ENCODE results near the gene AQP1.

DNA sequence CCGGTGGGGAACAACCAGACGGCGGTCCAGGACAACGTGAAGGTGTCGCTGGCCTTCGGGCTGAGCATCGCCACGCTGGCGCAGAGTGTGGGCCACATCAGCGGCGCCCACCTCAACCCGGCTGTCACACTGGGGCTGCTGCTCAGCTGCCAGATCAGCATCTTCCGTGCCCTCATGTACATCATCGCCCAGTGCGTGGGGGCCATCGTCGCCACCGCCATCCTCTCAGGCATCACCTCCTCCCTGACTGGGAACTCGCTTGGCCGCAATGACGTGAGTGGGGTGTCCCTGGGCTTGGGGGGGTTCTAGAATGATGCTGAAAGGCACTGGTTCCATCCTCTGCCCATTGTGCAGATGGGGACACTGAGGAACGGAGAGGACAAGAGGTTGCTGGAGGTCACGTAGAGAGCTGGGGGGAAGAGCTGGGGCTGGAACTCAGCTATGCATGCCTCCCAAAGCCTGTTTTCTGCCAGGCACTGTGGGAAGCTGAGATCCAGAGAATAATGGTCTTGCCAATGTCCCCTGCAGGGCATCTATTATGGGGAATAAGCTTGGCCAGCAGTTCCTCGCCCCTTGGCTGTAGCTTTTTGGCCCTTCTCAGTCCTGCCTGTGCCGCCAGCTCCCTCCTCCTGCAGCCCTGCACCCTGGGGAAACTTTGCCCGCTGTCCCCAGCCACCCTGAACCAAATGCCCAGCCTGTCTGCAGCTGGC, 523 bp downstream of the AQP1 start:
- no peak for TF ChIP-seq SUZ12 (IDR thresholded peaks at IDR 0.05; ENCODE audit: unreplicated experiment)
- TF ChIP-seq, protein P1, sequence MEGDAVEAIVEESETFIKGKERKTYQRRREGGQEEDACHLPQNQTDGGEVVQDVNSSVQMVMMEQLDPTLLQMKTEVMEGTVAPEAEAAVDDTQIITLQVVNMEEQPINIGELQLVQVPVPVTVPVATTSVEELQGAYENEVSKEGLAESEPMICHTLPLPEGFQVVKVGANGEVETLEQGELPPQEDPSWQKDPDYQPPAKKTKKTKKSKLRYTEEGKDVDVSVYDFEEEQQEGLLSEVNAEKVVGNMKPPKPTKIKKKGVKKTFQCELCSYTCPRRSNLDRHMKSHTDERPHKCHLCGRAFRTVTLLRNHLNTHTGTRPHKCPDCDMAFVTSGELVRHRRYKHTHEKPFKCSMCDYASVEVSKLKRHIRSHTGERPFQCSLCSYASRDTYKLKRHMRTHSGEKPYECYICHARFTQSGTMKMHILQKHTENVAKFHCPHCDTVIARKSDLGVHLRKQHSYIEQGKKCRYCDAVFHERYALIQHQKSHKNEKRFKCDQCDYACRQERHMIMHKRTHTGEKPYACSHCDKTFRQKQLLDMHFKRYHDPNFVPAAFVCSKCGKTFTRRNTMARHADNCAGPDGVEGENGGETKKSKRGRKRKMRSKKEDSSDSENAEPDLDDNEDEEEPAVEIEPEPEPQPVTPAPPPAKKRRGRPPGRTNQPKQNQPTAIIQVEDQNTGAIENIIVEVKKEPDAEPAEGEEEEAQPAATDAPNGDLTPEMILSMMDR (IDR thresholded peaks at IDR 0.05 in 2 of 3, conservative IDR thresholded peaks at IDR 0.05 in 1 of 3; ENCODE audit: control insufficient read depth in 2 of 3, extremely low read depth in 1 of 3, insufficient read depth in 1 of 3, low read depth in 3 of 3, low read length in 3 of 3) = no peak
- TF ChIP-seq, protein P2, sequence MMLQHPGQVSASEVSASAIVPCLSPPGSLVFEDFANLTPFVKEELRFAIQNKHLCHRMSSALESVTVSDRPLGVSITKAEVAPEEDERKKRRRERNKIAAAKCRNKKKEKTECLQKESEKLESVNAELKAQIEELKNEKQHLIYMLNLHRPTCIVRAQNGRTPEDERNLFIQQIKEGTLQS (IDR thresholded peaks at IDR 0.05; ENCODE audit: borderline replicate concordance, extremely low read depth, low read depth, low read length) = no peak
- no peak for TF ChIP-seq CBX3 (IDR thresholded peaks at IDR 0.05; ENCODE audit: borderline replicate concordance, low read depth)
- TF ChIP-seq, protein P3, sequence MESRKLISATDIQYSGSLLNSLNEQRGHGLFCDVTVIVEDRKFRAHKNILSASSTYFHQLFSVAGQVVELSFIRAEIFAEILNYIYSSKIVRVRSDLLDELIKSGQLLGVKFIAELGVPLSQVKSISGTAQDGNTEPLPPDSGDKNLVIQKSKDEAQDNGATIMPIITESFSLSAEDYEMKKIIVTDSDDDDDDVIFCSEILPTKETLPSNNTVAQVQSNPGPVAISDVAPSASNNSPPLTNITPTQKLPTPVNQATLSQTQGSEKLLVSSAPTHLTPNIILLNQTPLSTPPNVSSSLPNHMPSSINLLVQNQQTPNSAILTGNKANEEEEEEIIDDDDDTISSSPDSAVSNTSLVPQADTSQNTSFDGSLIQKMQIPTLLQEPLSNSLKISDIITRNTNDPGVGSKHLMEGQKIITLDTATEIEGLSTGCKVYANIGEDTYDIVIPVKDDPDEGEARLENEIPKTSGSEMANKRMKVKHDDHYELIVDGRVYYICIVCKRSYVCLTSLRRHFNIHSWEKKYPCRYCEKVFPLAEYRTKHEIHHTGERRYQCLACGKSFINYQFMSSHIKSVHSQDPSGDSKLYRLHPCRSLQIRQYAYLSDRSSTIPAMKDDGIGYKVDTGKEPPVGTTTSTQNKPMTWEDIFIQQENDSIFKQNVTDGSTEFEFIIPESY (IDR thresholded peaks at IDR 0.05) = no peak
- TF ChIP-seq, protein P4, sequence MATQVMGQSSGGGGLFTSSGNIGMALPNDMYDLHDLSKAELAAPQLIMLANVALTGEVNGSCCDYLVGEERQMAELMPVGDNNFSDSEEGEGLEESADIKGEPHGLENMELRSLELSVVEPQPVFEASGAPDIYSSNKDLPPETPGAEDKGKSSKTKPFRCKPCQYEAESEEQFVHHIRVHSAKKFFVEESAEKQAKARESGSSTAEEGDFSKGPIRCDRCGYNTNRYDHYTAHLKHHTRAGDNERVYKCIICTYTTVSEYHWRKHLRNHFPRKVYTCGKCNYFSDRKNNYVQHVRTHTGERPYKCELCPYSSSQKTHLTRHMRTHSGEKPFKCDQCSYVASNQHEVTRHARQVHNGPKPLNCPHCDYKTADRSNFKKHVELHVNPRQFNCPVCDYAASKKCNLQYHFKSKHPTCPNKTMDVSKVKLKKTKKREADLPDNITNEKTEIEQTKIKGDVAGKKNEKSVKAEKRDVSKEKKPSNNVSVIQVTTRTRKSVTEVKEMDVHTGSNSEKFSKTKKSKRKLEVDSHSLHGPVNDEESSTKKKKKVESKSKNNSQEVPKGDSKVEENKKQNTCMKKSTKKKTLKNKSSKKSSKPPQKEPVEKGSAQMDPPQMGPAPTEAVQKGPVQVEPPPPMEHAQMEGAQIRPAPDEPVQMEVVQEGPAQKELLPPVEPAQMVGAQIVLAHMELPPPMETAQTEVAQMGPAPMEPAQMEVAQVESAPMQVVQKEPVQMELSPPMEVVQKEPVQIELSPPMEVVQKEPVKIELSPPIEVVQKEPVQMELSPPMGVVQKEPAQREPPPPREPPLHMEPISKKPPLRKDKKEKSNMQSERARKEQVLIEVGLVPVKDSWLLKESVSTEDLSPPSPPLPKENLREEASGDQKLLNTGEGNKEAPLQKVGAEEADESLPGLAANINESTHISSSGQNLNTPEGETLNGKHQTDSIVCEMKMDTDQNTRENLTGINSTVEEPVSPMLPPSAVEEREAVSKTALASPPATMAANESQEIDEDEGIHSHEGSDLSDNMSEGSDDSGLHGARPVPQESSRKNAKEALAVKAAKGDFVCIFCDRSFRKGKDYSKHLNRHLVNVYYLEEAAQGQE (IDR thresholded peaks at IDR 0.05; ENCODE audit: low read depth, low read length) = no peak
- no peak for TF ChIP-seq MEF2A (IDR thresholded peaks at IDR 0.05; ENCODE audit: insufficient read depth, low read depth, low read length)
- TF ChIP-seq SREBF2 (IDR thresholded peaks at IDR 0.05; ENCODE audit: low read length) = no peak
- TF ChIP-seq, protein P5, sequence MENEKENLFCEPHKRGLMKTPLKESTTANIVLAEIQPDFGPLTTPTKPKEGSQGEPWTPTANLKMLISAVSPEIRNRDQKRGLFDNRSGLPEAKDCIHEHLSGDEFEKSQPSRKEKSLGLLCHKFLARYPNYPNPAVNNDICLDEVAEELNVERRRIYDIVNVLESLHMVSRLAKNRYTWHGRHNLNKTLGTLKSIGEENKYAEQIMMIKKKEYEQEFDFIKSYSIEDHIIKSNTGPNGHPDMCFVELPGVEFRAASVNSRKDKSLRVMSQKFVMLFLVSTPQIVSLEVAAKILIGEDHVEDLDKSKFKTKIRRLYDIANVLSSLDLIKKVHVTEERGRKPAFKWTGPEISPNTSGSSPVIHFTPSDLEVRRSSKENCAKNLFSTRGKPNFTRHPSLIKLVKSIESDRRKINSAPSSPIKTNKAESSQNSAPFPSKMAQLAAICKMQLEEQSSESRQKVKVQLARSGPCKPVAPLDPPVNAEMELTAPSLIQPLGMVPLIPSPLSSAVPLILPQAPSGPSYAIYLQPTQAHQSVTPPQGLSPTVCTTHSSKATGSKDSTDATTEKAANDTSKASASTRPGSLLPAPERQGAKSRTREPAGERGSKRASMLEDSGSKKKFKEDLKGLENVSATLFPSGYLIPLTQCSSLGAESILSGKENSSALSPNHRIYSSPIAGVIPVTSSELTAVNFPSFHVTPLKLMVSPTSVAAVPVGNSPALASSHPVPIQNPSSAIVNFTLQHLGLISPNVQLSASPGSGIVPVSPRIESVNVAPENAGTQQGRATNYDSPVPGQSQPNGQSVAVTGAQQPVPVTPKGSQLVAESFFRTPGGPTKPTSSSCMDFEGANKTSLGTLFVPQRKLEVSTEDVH (IDR thresholded peaks at IDR 0.05; ENCODE audit: low read depth, partially characterized antibody) = no peak
- no peak for TF ChIP-seq SMAD1 (IDR thresholded peaks at IDR 0.05; ENCODE audit: low read depth, partially characterized antibody)
- no peak for TF ChIP-seq EZH2 (IDR thresholded peaks at IDR 0.05; ENCODE audit: borderline replicate concordance, control insufficient read depth, low read depth, low read length)
- no peak for TF ChIP-seq MYC (IDR thresholded peaks at IDR 0.05; ENCODE audit: insufficient read depth, insufficient read length, insufficient replicate concordance, low read length, severe bottlenecking)
- no peak for TF ChIP-seq GABPA (IDR thresholded peaks at IDR 0.05; ENCODE audit: low read depth)
- TF ChIP-seq POLR2A (IDR thresholded peaks at IDR 0.05; ENCODE audit: low read depth, low read length) = no peak
